A549 (cell line): Measurements from ENCODE around the gene CDYL. TPM values are rescaled to one million over a fixed set of nuclear protein-coding genes. Genes with fewer than 3 reads are reported as not detected.

Experiments
- ATAC-seq, 2 experiments: fragments of 200-7000 bp in 1 of 2; fragments of >200 bp in 1 of 2; cut with Nextera tagmentation in 1 of 2; cut with Tn5 transposase in 1 of 2; 3 replicates each; pipeline versions ENCODE4 v1.8.0 to v1.9.1; 2018 to 2020; ENCODE audit warnings: mild to moderate bottlenecking in 1 of 2, moderate library complexity in 1 of 2
- CTCF ChIA-PET: fragments of 300-600 bp; sonication (Branson Sonifier 250); formaldehyde crosslinking; extraction: SDS; loops from one replicate; lab custom pipeline; 2021; ENCODE audit warnings: antibody characterized with exemption, inconsistent platforms; lab: Yijun Ruan, JAX
- POLR2A ChIA-PET: fragments of 350-600 bp; formaldehyde crosslinking; extraction: SDS; loops from one replicate; lab custom pipeline; 2021; ENCODE audit warnings: antibody characterized with exemption, inconsistent platforms; lab: Yijun Ruan, JAX
- DNase-seq, 2 experiments: peaks; one replicate each; pipeline versions ENCODE4 v3.0.0 to v3.0.0-alpha.2; 2011 to 2016; ENCODE audit warnings: low read depth in 1 of 2, low spot score in 1 of 2
- FAIRE-seq: peaks from 2 replicates; lab custom pipeline; 2011; peaks lifted over from hg19 to GRCh38; lab: Jason Lieb, UNC
- H3K27ac ChIP-seq, 2 experiments: fragments of >200 bp; sonication (Bioruptor Twin); formaldehyde crosslinking; 3 replicates each; pipeline ENCODE4 v1.5.1; 2016 to 2017
- H3K4me1 ChIP-seq: fragments of >200 bp; sonication (Bioruptor Twin); formaldehyde crosslinking; 3 replicates; pipeline ENCODE4 v1.6.1; 2016
- H3K4me2 ChIP-seq: fragments of >200 bp; sonication (Bioruptor Twin); formaldehyde crosslinking; 3 replicates; pipeline ENCODE4 v1.6.1; 2016
- H3K4me3 ChIP-seq: fragments of >200 bp; sonication (Bioruptor Twin); formaldehyde crosslinking; 3 replicates; pipeline ENCODE4 v1.5.1; 2016
- H3K9me3 ChIP-seq: fragments of >200 bp; sonication (Bioruptor Twin); formaldehyde crosslinking; 3 replicates; pipeline ENCODE4 v1.6.1; 2016
- ATOH8 ChIP-seq: fragments of 250-450 bp; sonication (Bioruptor Pico); IDR thresholded peaks from 2 replicates; pipeline ENCODE4 v1.5.0; 2020; ENCODE audit warnings: low read depth, mild to moderate bottlenecking, moderate library complexity
- BCL3 ChIP-seq: fragments of >200 bp; sonication (Bioruptor Twin); formaldehyde crosslinking; IDR thresholded peaks from 3 replicates; pipeline ENCODE4 v1.6.1; 2016
- CBX2 ChIP-seq: fragments of 200-600 bp; sonication (generic); IDR thresholded peaks from 2 replicates; pipeline ENCODE4 v1.6.1; 2016; ENCODE audit warnings: low read depth, mild to moderate bottlenecking, borderline replicate concordance
- CBX8 ChIP-seq: fragments of 200-600 bp; sonication (generic); IDR thresholded peaks from 2 replicates; pipeline ENCODE4 v1.6.1; 2016
- CHD2 ChIP-seq: fragments of 150-350 bp; IDR thresholded peaks from 2 replicates; pipeline ENCODE4 v1.6.1; 2014; ENCODE audit warnings: low read length; ENCODE audit not compliant: partially characterized antibody
- E2F6 ChIP-seq: IDR thresholded peaks from 2 replicates; pipeline ENCODE4 v1.6.1; 2012; ENCODE audit warnings: low read depth, borderline replicate concordance
- EP300 ChIP-seq, 2 experiments: fragments of >200 bp; sonication (Bioruptor Twin); formaldehyde crosslinking; IDR thresholded peaks; 2 replicates in 1 of 2; 3 replicates in 1 of 2; pipeline ENCODE4 v1.6.1; 2016 to 2017
- FOSL2 ChIP-seq, 2 experiments: fragments of 450-650 bp in 1 of 2; fragments of >200 bp in 1 of 2; sonication (Bioruptor Twin) in 1 of 2; formaldehyde crosslinking; IDR thresholded peaks; 2 replicates each; pipeline versions ENCODE4 v1.5.0 to v1.6.1; 2016 to 2020; ENCODE audit warnings: mild to moderate bottlenecking in 1 of 2, moderate library complexity in 1 of 2
- GATA3 ChIP-seq: IDR thresholded peaks from 2 replicates; pipeline ENCODE4 v1.6.1; 2012; ENCODE audit warnings: borderline replicate concordance
- HES2 ChIP-seq: fragments of >200 bp; sonication (Bioruptor Twin); formaldehyde crosslinking; IDR thresholded peaks from 2 replicates; pipeline ENCODE4 v1.6.1; 2016
- HEYL ChIP-seq: fragments of 250-450 bp; sonication (Bioruptor Pico); IDR thresholded peaks from 2 replicates; pipeline ENCODE4 v1.8.0; 2021; ENCODE audit warnings: mild to moderate bottlenecking, moderate library complexity
- MAFK ChIP-seq: fragments of 450-650 bp; IDR thresholded peaks from 2 replicates; pipeline ENCODE4 v1.6.1; 2014; ENCODE audit not compliant: partially characterized antibody
- MAZ ChIP-seq: fragments of 150-350 bp; IDR thresholded peaks from 2 replicates; pipeline ENCODE4 v1.6.1; 2014; ENCODE audit warnings: antibody characterized with exemption, low read depth, low read length, borderline replicate concordance
- MYC ChIP-seq: IDR thresholded peaks from 2 replicates; pipeline ENCODE4 v1.6.1; 2012; ENCODE audit warnings: mild to moderate bottlenecking, inconsistent platforms, low read length, improper control_type of control experiment, borderline replicate concordance
- NFE2L2 ChIP-seq: fragments of 150-350 bp; conservative IDR thresholded peaks from 2 replicates; pipeline ENCODE4 v1.6.1; 2014; ENCODE audit warnings: low read length
- NPAS2 ChIP-seq: fragments of 250-450 bp; sonication (Bioruptor Pico); IDR thresholded peaks from 2 replicates; pipeline ENCODE4 v1.8.0; 2022; ENCODE audit warnings: mild to moderate bottlenecking, moderate library complexity, borderline replicate concordance
- PBX3 ChIP-seq: IDR thresholded peaks from 2 replicates; pipeline ENCODE4 v1.6.1; 2012
- POLR2A ChIP-seq: IDR thresholded peaks from 2 replicates; pipeline ENCODE4 v1.6.1; 2012; ENCODE audit warnings: mild to moderate bottlenecking, low read length
- RAD21 ChIP-seq, 2 experiments: fragments of >200 bp in 1 of 2; sonication (Bioruptor Twin) in 1 of 2; formaldehyde crosslinking in 1 of 2; IDR thresholded peaks in 1 of 2; conservative IDR thresholded peaks in 1 of 2; 2 replicates in 1 of 2; 3 replicates in 1 of 2; pipeline ENCODE4 v1.6.1; 2012 to 2018; ENCODE audit warnings: inconsistent platforms in 1 of 2
- RCOR1 ChIP-seq: fragments of 150-350 bp; IDR thresholded peaks from 2 replicates; pipeline ENCODE4 v1.6.1; 2014; ENCODE audit warnings: antibody characterized with exemption, low read length, low read depth
- RFX5 ChIP-seq: fragments of 450-650 bp; IDR thresholded peaks from 2 replicates; pipeline ENCODE4 v1.7.1; 2014; ENCODE audit warnings: antibody characterized with exemption, mild to moderate bottlenecking, moderate library complexity
- SMC3 ChIP-seq: fragments of >200 bp; sonication (Bioruptor Twin); formaldehyde crosslinking; IDR thresholded peaks from 3 replicates; pipeline ENCODE4 v1.6.1; 2018; ENCODE audit warnings: inconsistent platforms
- WGBS: methylation state at CpG from one replicate; pipeline ENCODE4 v1.1.6; 2017; ENCODE audit errors: missing lambda C conversion rate; 5-methylcytosine and 5-hydroxymethylcytosine counted together
- polyA plus RNA-seq, 4 experiments: library from polyadenylated mRNA; depleted of rRNA in 3 of 4; stranded (reverse); fragments of >200 nt; fragmentation: RNase III in 1 of 4; extraction: RNeasy Plus Mini Kit Qiagen cat#74134 plus additional on column Dnase treatment in 1 of 4; gene quantifications; 2 replicates in 3 of 4; 3 replicates in 1 of 4; pipeline ENCODE4 v1.2.3, GENCODE V29; 2011 to 2017

The CDYL gene
- polyA plus RNA-seq, 2 of the 4 experiments (the other 2 are of a cell fraction) = 18.6 to 42.7 TPM

- Histone ChIP-seq H3K4me1 (peaks cover 20% of the 10 kb centered on the region), H3K9me3 (no peaks in the 10 kb centered on the region), H3K4me2 (no peak overlapping the region), H3K27ac (no peak overlapping the region), H3K4me3 (no peak overlapping the region)
- ChIA-PET POLR2A (no interaction called here), CTCF (no interaction called here)
- FAIRE-seq = no peak
- peak in 1 of 2 experiments; percentile 54; a peak in 3 of 6 replicates for ATAC-seq
- 42% methylated on average over 1 of the region's 1 CpG for WGBS
- no peak for DNase-seq
- TF ChIP-seq GATA3 (no peak), NFE2L2 (no peak), NPAS2 (no peak), PBX3 (no peak), CBX8 (no peak), HEYL (no peak), ATOH8 (no peak), RFX5 (no peak), POLR2A (no peak), BCL3 (no peak), MYC (no peak), SMC3 (no peak), CBX2 (no peak), RAD21 (conservative IDR thresholded peaks at IDR 0.05 in 1 of 2, IDR thresholded peaks at IDR 0.05 in 1 of 2) (no peak), CHD2 (no peak), RCOR1 (no peak), MAZ (no peak)
Measured at GRCh38 chr6:4819706-4820283, 43.6 kb downstream of the CDYL start.

GRCh38 chr6:4820704-4821276, 44.6 kb downstream of the CDYL start:
- no peak for ATAC-seq
- Histone ChIP-seq H3K4me2 (no peak overlapping the region), H3K9me3 (no peaks in the 10 kb centered on the region), H3K27ac (no peak overlapping the region), H3K4me3 (no peak overlapping the region), H3K4me1 (peaks cover 20% of the 10 kb centered on the region)
- POLR2A ChIA-PET = interaction anchor here (0.5 kb wide), 1 partner anchor 111 kb away, joined by 3 read pairs; no protein-coding TSS in a partner anchor
- WGBS = 87% methylated on average over 5 of the region's 5 CpGs
- TF ChIP-seq MAFK = no peak
- no peak for TF ChIP-seq RAD21 (conservative IDR thresholded peaks at IDR 0.05 in 1 of 2, IDR thresholded peaks at IDR 0.05 in 1 of 2)
- no peak for TF ChIP-seq EP300 (IDR thresholded peaks at IDR 0.05)
- no peak for TF ChIP-seq RCOR1
- no peak for TF ChIP-seq FOSL2 (IDR thresholded peaks at IDR 0.05)
- TF ChIP-seq FOSL2 (CRISPR knock-in tag; IDR thresholded peaks at IDR 0.05) = no peak
- TF ChIP-seq HES2 = no peak
- no peak for TF ChIP-seq E2F6
- TF ChIP-seq SMC3 = no peak
- CTCF ChIA-PET = interaction anchor here (1.4 kb wide), 1 partner anchor 17 kb away, joined by 4 read pairs; no protein-coding TSS in a partner anchor
- no peak for DNase-seq
- no peak for FAIRE-seq
